WTC11 (cell line): ENCODE results near the gene FEV. TPM values are rescaled to one million over a fixed set of nuclear protein-coding genes. Genes with fewer than 3 reads are reported as not detected.

Experiments
- ATAC-seq: fragments of 200-7000 bp; cut with Tn5 transposase; 2 replicates; pipeline ENCODE4 v1.10.0; 2021; ENCODE audit warnings: mild to moderate bottlenecking, moderate library complexity
- CTCF ChIA-PET: fragments of 300-600 bp; sonication (Branson Sonifier 250); formaldehyde crosslinking; loops from one replicate; lab custom pipeline; 2021; ENCODE audit warnings: antibody characterized with exemption; lab: Charles Lee
- POLR2A ChIA-PET: fragments of 350-600 bp; sonication (Branson Sonifier 250); formaldehyde crosslinking; loops from one replicate; lab custom pipeline; 2021; ENCODE audit warnings: antibody characterized with exemption; lab: Charles Lee
- DNase-seq: peaks from one replicate; pipeline ENCODE4 v3.0.0; 2021; ENCODE audit warnings: low spot score
- H3K27ac Mint-ChIP-seq: 2 replicates; pipeline ENCODE4 v1.8.0; 2021; ENCODE audit warnings: mixed read lengths
- H3K27me3 Mint-ChIP-seq: 2 replicates; pipeline ENCODE4 v1.8.0; 2021; ENCODE audit warnings: low read depth, mild to moderate bottlenecking, moderate library complexity, mixed read lengths
- H3K36me3 Mint-ChIP-seq: 2 replicates; pipeline ENCODE4 v1.8.0; 2021; ENCODE audit warnings: mixed read lengths
- H3K4me1 Mint-ChIP-seq: 2 replicates; pipeline ENCODE4 v1.8.0; 2022; ENCODE audit warnings: mixed read lengths
- H3K4me3 Mint-ChIP-seq: 2 replicates; pipeline ENCODE4 v1.8.0; 2021; ENCODE audit warnings: mild to moderate bottlenecking, moderate library complexity, mixed read lengths
- H3K9me3 Mint-ChIP-seq: 2 replicates; pipeline ENCODE4 v1.8.0; 2021; ENCODE audit warnings: mixed read lengths
- CBFB ChIP-seq: sonication (generic); formaldehyde crosslinking; IDR thresholded peaks from 2 replicates; pipeline ENCODE4 v1.8.1; 2022; ENCODE audit warnings: mild to moderate bottlenecking, low read depth, missing genetic modification reagents
- CREM ChIP-seq: sonication (generic); formaldehyde crosslinking; IDR thresholded peaks from 2 replicates; pipeline ENCODE4 v1.8.1; 2022; ENCODE audit warnings: mild to moderate bottlenecking, missing genetic modification reagents, moderate library complexity
- ELF4 ChIP-seq: sonication (generic); formaldehyde crosslinking; IDR thresholded peaks from 2 replicates; pipeline ENCODE4 v1.8.1; 2022; ENCODE audit warnings: low read depth, mild to moderate bottlenecking, moderate library complexity, missing genetic modification reagents
- ESRRA ChIP-seq: sonication (generic); formaldehyde crosslinking; IDR thresholded peaks from 2 replicates; pipeline ENCODE4 v1.8.1; 2022; ENCODE audit warnings: mild to moderate bottlenecking, missing genetic modification reagents, borderline replicate concordance
- FOXJ3 ChIP-seq: sonication (generic); formaldehyde crosslinking; IDR thresholded peaks from 2 replicates; pipeline ENCODE4 v1.9.0; 2021; ENCODE audit warnings: missing genetic modification reagents, mild to moderate bottlenecking, borderline replicate concordance
- GRHL2 ChIP-seq: fragments of 250-450 bp; sonication (Bioruptor Pico); IDR thresholded peaks from 2 replicates; pipeline ENCODE4 v1.8.0; 2022; ENCODE audit warnings: mild to moderate bottlenecking, moderate library complexity; ENCODE audit not compliant: insufficient replicate concordance, severe bottlenecking
- HMGA2 ChIP-seq: fragments of 250-450 bp; sonication (Bioruptor Pico); IDR thresholded peaks from 2 replicates; pipeline ENCODE4 v1.4.0; 2021; ENCODE audit warnings: mild to moderate bottlenecking, moderate library complexity
- JAZF1 ChIP-seq: fragments of 250-450 bp; sonication (Bioruptor Pico); IDR thresholded peaks from 2 replicates; pipeline ENCODE4 v1.9.0; 2021; ENCODE audit warnings: moderate library complexity, mild to moderate bottlenecking, inconsistent platforms
- MXD4 ChIP-seq: fragments of 250-450 bp; sonication (Bioruptor Pico); IDR thresholded peaks from 2 replicates; pipeline ENCODE4 v1.8.0; 2021; ENCODE audit warnings: mild to moderate bottlenecking, moderate library complexity, borderline replicate concordance
- MYBL2 ChIP-seq: sonication (generic); formaldehyde crosslinking; IDR thresholded peaks from 2 replicates; pipeline ENCODE4 v1.8.1; 2023; ENCODE audit warnings: mild to moderate bottlenecking, moderate library complexity, missing genetic modification reagents
- NFE2L1 ChIP-seq: sonication (generic); formaldehyde crosslinking; IDR thresholded peaks from 2 replicates; pipeline ENCODE4 v1.8.1; 2023; ENCODE audit warnings: missing genetic modification reagents
- NFYB ChIP-seq: sonication (generic); formaldehyde crosslinking; conservative IDR thresholded peaks from 2 replicates; pipeline ENCODE4 v1.8.0; 2022; ENCODE audit warnings: low read depth, missing genetic modification reagents
- OVOL2 ChIP-seq: fragments of 250-450 bp; sonication (Bioruptor Pico); IDR thresholded peaks from 2 replicates; pipeline ENCODE4 v1.9.0; 2021; ENCODE audit warnings: mild to moderate bottlenecking, borderline replicate concordance
- TEAD4 ChIP-seq: sonication (generic); formaldehyde crosslinking; IDR thresholded peaks from 2 replicates; pipeline ENCODE4 v1.8.0; 2022; ENCODE audit warnings: mild to moderate bottlenecking, missing genetic modification reagents
- ZNF423 ChIP-seq: fragments of 250-450 bp; sonication (Bioruptor Pico); IDR thresholded peaks from 2 replicates; pipeline ENCODE4 v2.1.2; 2022; ENCODE audit warnings: mild to moderate bottlenecking, moderate library complexity
- total RNA-seq: library from RNA; stranded (reverse); gene quantifications from 3 replicates; pipeline ENCODE4 v1.2.3, GENCODE V29; 2021
- TF ChIP-seq, protein P1 (sequence below): sonication (generic); formaldehyde crosslinking; IDR thresholded peaks from 2 replicates; pipeline ENCODE4 v1.8.1; 2023; ENCODE audit warnings: mild to moderate bottlenecking, missing genetic modification reagents, borderline replicate concordance
- TF ChIP-seq, protein P2 (sequence below): sonication (generic); formaldehyde crosslinking; conservative IDR thresholded peaks from 2 replicates; pipeline ENCODE4 v1.8.1; 2022; ENCODE audit warnings: mild to moderate bottlenecking, missing genetic modification reagents
- TF ChIP-seq, protein P3 (sequence below): sonication (generic); formaldehyde crosslinking; IDR thresholded peaks from 2 replicates; pipeline ENCODE4 v1.8.0; 2023; ENCODE audit warnings: missing genetic modification reagents, mild to moderate bottlenecking, borderline replicate concordance
- TF ChIP-seq, protein P4 (sequence below): fragments of 250-450 bp; sonication (Bioruptor Pico); IDR thresholded peaks from 2 replicates; pipeline ENCODE4 v1.9.0; 2021; ENCODE audit warnings: moderate library complexity, mild to moderate bottlenecking, inconsistent platforms, borderline replicate concordance

FEV gene
- total RNA-seq, 1 experiment from 2014 or later, result not detected

DNA sequence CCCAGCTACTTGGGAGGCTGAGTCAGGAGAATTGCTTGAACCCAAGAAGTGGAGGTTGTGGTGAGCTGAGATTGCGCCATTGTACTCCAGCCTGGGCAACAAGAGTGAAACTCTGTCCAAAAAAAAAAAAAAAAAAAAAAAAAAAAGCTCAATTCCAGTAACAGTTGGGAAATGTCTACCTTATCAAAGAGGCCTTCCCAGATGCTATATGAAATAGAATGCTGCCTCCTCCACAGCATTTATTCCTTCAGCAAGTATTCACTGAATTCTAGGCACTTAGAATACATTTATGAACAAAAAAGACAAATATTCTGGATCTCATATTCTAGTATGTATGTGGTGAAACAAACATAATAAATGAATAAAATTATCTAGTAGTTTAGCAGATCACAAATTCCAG is 38.4 kb downstream of the FEV start:
- ChIA-PET POLR2A (no interaction called here), CTCF (interaction anchor here (3.2 kb wide), 1 partner anchor 49 kb away, joined by 10 read pairs; no protein-coding TSS in a partner anchor)
- no peak for ATAC-seq
- H3K27ac Mint-ChIP-seq, result no peak overlapping the region
- no peak for DNase-seq
- TF ChIP-seq HMGA2 (no peak), MXD4 (CRISPR knock-in tag) (no peak), CBFB (CRISPR knock-in tag) (no peak), MYBL2 (CRISPR knock-in tag) (no peak), ELF4 (CRISPR knock-in tag) (no peak), OVOL2 (CRISPR knock-in tag) (no peak), ESRRA (CRISPR knock-in tag) (no peak), NFE2L1 (CRISPR knock-in tag) (no peak), FOXJ3 (CRISPR knock-in tag) (no peak), GRHL2 (no peak), CREM (no peak), TEAD4 (no peak), NFYB (CRISPR knock-in tag) (no peak), ZNF423 (CRISPR knock-in tag) (no peak), JAZF1 (CRISPR knock-in tag) (no peak)
- TF ChIP-seq, protein P1, sequence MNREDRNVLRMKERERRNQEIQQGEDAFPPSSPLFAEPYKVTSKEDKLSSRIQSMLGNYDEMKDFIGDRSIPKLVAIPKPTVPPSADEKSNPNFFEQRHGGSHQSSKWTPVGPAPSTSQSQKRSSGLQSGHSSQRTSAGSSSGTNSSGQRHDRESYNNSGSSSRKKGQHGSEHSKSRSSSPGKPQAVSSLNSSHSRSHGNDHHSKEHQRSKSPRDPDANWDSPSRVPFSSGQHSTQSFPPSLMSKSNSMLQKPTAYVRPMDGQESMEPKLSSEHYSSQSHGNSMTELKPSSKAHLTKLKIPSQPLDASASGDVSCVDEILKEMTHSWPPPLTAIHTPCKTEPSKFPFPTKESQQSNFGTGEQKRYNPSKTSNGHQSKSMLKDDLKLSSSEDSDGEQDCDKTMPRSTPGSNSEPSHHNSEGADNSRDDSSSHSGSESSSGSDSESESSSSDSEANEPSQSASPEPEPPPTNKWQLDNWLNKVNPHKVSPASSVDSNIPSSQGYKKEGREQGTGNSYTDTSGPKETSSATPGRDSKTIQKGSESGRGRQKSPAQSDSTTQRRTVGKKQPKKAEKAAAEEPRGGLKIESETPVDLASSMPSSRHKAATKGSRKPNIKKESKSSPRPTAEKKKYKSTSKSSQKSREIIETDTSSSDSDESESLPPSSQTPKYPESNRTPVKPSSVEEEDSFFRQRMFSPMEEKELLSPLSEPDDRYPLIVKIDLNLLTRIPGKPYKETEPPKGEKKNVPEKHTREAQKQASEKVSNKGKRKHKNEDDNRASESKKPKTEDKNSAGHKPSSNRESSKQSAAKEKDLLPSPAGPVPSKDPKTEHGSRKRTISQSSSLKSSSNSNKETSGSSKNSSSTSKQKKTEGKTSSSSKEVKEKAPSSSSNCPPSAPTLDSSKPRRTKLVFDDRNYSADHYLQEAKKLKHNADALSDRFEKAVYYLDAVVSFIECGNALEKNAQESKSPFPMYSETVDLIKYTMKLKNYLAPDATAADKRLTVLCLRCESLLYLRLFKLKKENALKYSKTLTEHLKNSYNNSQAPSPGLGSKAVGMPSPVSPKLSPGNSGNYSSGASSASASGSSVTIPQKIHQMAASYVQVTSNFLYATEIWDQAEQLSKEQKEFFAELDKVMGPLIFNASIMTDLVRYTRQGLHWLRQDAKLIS (CRISPR knock-in tag), result no peak
- TF ChIP-seq, protein P2, sequence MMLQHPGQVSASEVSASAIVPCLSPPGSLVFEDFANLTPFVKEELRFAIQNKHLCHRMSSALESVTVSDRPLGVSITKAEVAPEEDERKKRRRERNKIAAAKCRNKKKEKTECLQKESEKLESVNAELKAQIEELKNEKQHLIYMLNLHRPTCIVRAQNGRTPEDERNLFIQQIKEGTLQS (CRISPR knock-in tag), result no peak
- TF ChIP-seq, protein P3, sequence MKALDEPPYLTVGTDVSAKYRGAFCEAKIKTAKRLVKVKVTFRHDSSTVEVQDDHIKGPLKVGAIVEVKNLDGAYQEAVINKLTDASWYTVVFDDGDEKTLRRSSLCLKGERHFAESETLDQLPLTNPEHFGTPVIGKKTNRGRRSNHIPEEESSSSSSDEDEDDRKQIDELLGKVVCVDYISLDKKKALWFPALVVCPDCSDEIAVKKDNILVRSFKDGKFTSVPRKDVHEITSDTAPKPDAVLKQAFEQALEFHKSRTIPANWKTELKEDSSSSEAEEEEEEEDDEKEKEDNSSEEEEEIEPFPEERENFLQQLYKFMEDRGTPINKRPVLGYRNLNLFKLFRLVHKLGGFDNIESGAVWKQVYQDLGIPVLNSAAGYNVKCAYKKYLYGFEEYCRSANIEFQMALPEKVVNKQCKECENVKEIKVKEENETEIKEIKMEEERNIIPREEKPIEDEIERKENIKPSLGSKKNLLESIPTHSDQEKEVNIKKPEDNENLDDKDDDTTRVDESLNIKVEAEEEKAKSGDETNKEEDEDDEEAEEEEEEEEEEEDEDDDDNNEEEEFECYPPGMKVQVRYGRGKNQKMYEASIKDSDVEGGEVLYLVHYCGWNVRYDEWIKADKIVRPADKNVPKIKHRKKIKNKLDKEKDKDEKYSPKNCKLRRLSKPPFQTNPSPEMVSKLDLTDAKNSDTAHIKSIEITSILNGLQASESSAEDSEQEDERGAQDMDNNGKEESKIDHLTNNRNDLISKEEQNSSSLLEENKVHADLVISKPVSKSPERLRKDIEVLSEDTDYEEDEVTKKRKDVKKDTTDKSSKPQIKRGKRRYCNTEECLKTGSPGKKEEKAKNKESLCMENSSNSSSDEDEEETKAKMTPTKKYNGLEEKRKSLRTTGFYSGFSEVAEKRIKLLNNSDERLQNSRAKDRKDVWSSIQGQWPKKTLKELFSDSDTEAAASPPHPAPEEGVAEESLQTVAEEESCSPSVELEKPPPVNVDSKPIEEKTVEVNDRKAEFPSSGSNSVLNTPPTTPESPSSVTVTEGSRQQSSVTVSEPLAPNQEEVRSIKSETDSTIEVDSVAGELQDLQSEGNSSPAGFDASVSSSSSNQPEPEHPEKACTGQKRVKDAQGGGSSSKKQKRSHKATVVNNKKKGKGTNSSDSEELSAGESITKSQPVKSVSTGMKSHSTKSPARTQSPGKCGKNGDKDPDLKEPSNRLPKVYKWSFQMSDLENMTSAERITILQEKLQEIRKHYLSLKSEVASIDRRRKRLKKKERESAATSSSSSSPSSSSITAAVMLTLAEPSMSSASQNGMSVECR (CRISPR knock-in tag), result no peak
- TF ChIP-seq, protein P4, sequence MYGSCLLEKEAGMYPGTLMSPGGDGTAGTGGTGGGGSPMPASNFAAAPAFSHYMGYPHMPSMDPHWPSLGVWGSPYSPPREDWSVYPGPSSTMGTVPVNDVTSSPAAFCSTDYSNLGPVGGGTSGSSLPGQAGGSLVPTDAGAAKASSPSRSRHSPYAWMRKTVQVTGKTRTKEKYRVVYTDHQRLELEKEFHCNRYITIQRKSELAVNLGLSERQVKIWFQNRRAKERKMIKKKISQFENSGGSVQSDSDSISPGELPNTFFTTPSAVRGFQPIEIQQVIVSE (CRISPR knock-in tag), result no peak
- no peaks in the 10 kb centered on the region for H3K4me1 Mint-ChIP-seq
- H3K36me3 Mint-ChIP-seq, result no peaks in the 10 kb centered on the region
- H3K4me3 Mint-ChIP-seq, result no peak overlapping the region
- peaks cover 44% of the 10 kb centered on the region for H3K27me3 Mint-ChIP-seq
- H3K9me3 Mint-ChIP-seq, result peaks cover 2% of the 10 kb centered on the region; the same call in 1 of the 2 replicates
